ENCODE measurements around the gene PPTC7. TPM values are rescaled to one million over a fixed set of nuclear protein-coding genes. Genes with fewer than 3 reads are reported as not detected.

The PPTC7 gene
- total and polyA plus RNA-seq, 2 of the 8 experiments (the other 6 are each of a cell fraction or from before 2014, with no cell fraction given): 8.1 to 15.9 TPM

- TF ChIP-seq CHD7 (IDR thresholded peaks at IDR 0.05; ENCODE audit: insufficient replicate concordance, low read length): no peak
- no peak for TF ChIP-seq E2F6 (IDR thresholded peaks at IDR 0.05)
- TF ChIP-seq ATF3 (IDR thresholded peaks at IDR 0.05; ENCODE audit: insufficient read depth, low read depth, low read length): no peak
- TF ChIP-seq TCF12 (IDR thresholded peaks at IDR 0.05; ENCODE audit: low read depth, low read length): no peak
- TF ChIP-seq CTCF (IDR thresholded peaks at IDR 0.05; ENCODE audit: control extremely low read depth in 1 of 3, insufficient read depth in 1 of 3, low read depth in 1 of 3, low read length in 3 of 3): no peak
- no peak for TF ChIP-seq FOSL1 (IDR thresholded peaks at IDR 0.05; ENCODE audit: insufficient read depth, low read depth, low read length)
- no peak for TF ChIP-seq KDM5A (IDR thresholded peaks at IDR 0.05; ENCODE audit: low read length)
- no peak for TF ChIP-seq CREB1 (IDR thresholded peaks at IDR 0.05)
Measured at GRCh38 chr12:110540048-110540447, 43.1 kb downstream of the PPTC7 start (continued).
